WTC11 (cell line): ENCODE results near the gene MEGF8. TPM values are rescaled to one million over a fixed set of nuclear protein-coding genes. Genes with fewer than 3 reads are reported as not detected.

Source experiments
- ATAC-seq: fragments of 200-7000 bp; cut with Tn5 transposase; 2 replicates; pipeline ENCODE4 v1.10.0; 2021; ENCODE audit warnings: mild to moderate bottlenecking, moderate library complexity
- CTCF ChIA-PET: fragments of 300-600 bp; sonication (Branson Sonifier 250); formaldehyde crosslinking; loops from one replicate; lab custom pipeline; 2021; ENCODE audit warnings: antibody characterized with exemption; lab: Charles Lee
- POLR2A ChIA-PET: fragments of 350-600 bp; sonication (Branson Sonifier 250); formaldehyde crosslinking; loops from one replicate; lab custom pipeline; 2021; ENCODE audit warnings: antibody characterized with exemption; lab: Charles Lee
- DNase-seq: peaks from one replicate; pipeline ENCODE4 v3.0.0; 2021; ENCODE audit warnings: low spot score
- H3K27ac Mint-ChIP-seq: 2 replicates; pipeline ENCODE4 v1.8.0; 2021; ENCODE audit warnings: mixed read lengths
- H3K27me3 Mint-ChIP-seq: 2 replicates; pipeline ENCODE4 v1.8.0; 2021; ENCODE audit warnings: low read depth, mild to moderate bottlenecking, moderate library complexity, mixed read lengths
- H3K36me3 Mint-ChIP-seq: 2 replicates; pipeline ENCODE4 v1.8.0; 2021; ENCODE audit warnings: mixed read lengths
- H3K4me1 Mint-ChIP-seq: 2 replicates; pipeline ENCODE4 v1.8.0; 2022; ENCODE audit warnings: mixed read lengths
- H3K4me3 Mint-ChIP-seq: 2 replicates; pipeline ENCODE4 v1.8.0; 2021; ENCODE audit warnings: mild to moderate bottlenecking, moderate library complexity, mixed read lengths
- H3K9me3 Mint-ChIP-seq: 2 replicates; pipeline ENCODE4 v1.8.0; 2021; ENCODE audit warnings: mixed read lengths
- ATF2 ChIP-seq: sonication (generic); formaldehyde crosslinking; IDR thresholded peaks from 2 replicates; pipeline ENCODE4 v1.8.1; 2022; ENCODE audit warnings: low read depth, missing genetic modification reagents, borderline replicate concordance
- CREB1 ChIP-seq: sonication (generic); formaldehyde crosslinking; IDR thresholded peaks from 2 replicates; pipeline ENCODE4 v1.8.0; 2023; ENCODE audit warnings: mild to moderate bottlenecking, missing genetic modification reagents
- E2F4 ChIP-seq: sonication (generic); formaldehyde crosslinking; IDR thresholded peaks from 2 replicates; pipeline ENCODE4 v1.8.1; 2022; ENCODE audit warnings: low read depth, mild to moderate bottlenecking, moderate library complexity, missing genetic modification reagents, borderline replicate concordance
- ELF4 ChIP-seq: sonication (generic); formaldehyde crosslinking; IDR thresholded peaks from 2 replicates; pipeline ENCODE4 v1.8.1; 2022; ENCODE audit warnings: low read depth, mild to moderate bottlenecking, moderate library complexity, missing genetic modification reagents
- ETV6 ChIP-seq: sonication (generic); formaldehyde crosslinking; IDR thresholded peaks from 2 replicates; pipeline ENCODE4 v1.8.1; 2022; ENCODE audit warnings: mild to moderate bottlenecking, missing genetic modification reagents
- FOXP1 ChIP-seq: sonication (generic); formaldehyde crosslinking; IDR thresholded peaks from 2 replicates; pipeline ENCODE4 v1.8.0; 2022; ENCODE audit warnings: missing genetic modification reagents, mild to moderate bottlenecking, moderate library complexity, borderline replicate concordance
- GTF2I ChIP-seq: fragments of 250-450 bp; sonication (Bioruptor Pico); conservative IDR thresholded peaks from 2 replicates; pipeline ENCODE4 v1.4.0; 2021; ENCODE audit warnings: mild to moderate bottlenecking
- IRF2 ChIP-seq: sonication (generic); formaldehyde crosslinking; IDR thresholded peaks from 2 replicates; pipeline ENCODE4 v1.8.0; 2022; ENCODE audit warnings: low read depth, missing genetic modification reagents, borderline replicate concordance
- MYBL2 ChIP-seq: sonication (generic); formaldehyde crosslinking; IDR thresholded peaks from 2 replicates; pipeline ENCODE4 v1.8.1; 2023; ENCODE audit warnings: mild to moderate bottlenecking, moderate library complexity, missing genetic modification reagents
- NFE2L1 ChIP-seq: sonication (generic); formaldehyde crosslinking; IDR thresholded peaks from 2 replicates; pipeline ENCODE4 v1.8.1; 2023; ENCODE audit warnings: missing genetic modification reagents
- NR1H2 ChIP-seq: sonication (generic); formaldehyde crosslinking; IDR thresholded peaks from 2 replicates; pipeline ENCODE4 v1.9.0; 2021; ENCODE audit warnings: mild to moderate bottlenecking, moderate library complexity, missing genetic modification reagents
- NR3C1 ChIP-seq: sonication (generic); formaldehyde crosslinking; conservative IDR thresholded peaks from 2 replicates; pipeline ENCODE4 v1.8.1; 2023; ENCODE audit warnings: low read depth, mild to moderate bottlenecking, missing genetic modification reagents
- RELA ChIP-seq: sonication (generic); formaldehyde crosslinking; IDR thresholded peaks from 2 replicates; pipeline ENCODE4 v1.8.1; 2022; ENCODE audit warnings: missing genetic modification reagents, mild to moderate bottlenecking, borderline replicate concordance
- SP1 ChIP-seq: sonication (generic); formaldehyde crosslinking; conservative IDR thresholded peaks from 2 replicates; pipeline ENCODE4 v1.8.1; 2022; ENCODE audit warnings: missing genetic modification reagents
- TEAD1 ChIP-seq: sonication (generic); formaldehyde crosslinking; IDR thresholded peaks from 2 replicates; pipeline ENCODE4 v1.8.0; 2022; ENCODE audit warnings: mild to moderate bottlenecking, missing genetic modification reagents
- TEAD4 ChIP-seq: sonication (generic); formaldehyde crosslinking; IDR thresholded peaks from 2 replicates; pipeline ENCODE4 v1.8.0; 2022; ENCODE audit warnings: mild to moderate bottlenecking, missing genetic modification reagents
- TP53 ChIP-seq: sonication (generic); formaldehyde crosslinking; IDR thresholded peaks from 2 replicates; pipeline ENCODE4 v1.8.1; 2023; ENCODE audit warnings: mild to moderate bottlenecking, missing genetic modification reagents
- ZNF219 ChIP-seq: sonication (generic); formaldehyde crosslinking; IDR thresholded peaks from 2 replicates; pipeline ENCODE4 v1.8.0; 2023; ENCODE audit warnings: missing genetic modification reagents, mild to moderate bottlenecking, borderline replicate concordance
- ZNF317 ChIP-seq: sonication (generic); formaldehyde crosslinking; IDR thresholded peaks from 2 replicates; pipeline ENCODE4 v1.8.1; 2023; ENCODE audit warnings: low read depth, mild to moderate bottlenecking, moderate library complexity, missing genetic modification reagents, borderline replicate concordance
- ZNF416 ChIP-seq: fragments of 250-450 bp; sonication (Bioruptor Pico); IDR thresholded peaks from 2 replicates; pipeline ENCODE4 v1.9.0; 2021; ENCODE audit warnings: mild to moderate bottlenecking, inconsistent platforms
- total RNA-seq: library from RNA; stranded (reverse); gene quantifications from 3 replicates; pipeline ENCODE4 v1.2.3, GENCODE V29; 2021
- TF ChIP-seq, protein P1 (sequence below): fragments of 250-450 bp; sonication (Bioruptor Pico); conservative IDR thresholded peaks from 2 replicates; pipeline ENCODE4 v1.9.0; 2021; ENCODE audit warnings: mild to moderate bottlenecking
- TF ChIP-seq, protein P2 (sequence below): sonication (generic); formaldehyde crosslinking; IDR thresholded peaks from 2 replicates; pipeline ENCODE4 v1.8.0; 2022; ENCODE audit warnings: missing genetic modification reagents
- TF ChIP-seq, protein P3 (sequence below): fragments of 250-450 bp; sonication (Bioruptor Pico); IDR thresholded peaks from 2 replicates; pipeline ENCODE4 v2.1.2; 2022; ENCODE audit warnings: mild to moderate bottlenecking, moderate library complexity
- TF ChIP-seq, protein P4 (sequence below): sonication (generic); formaldehyde crosslinking; IDR thresholded peaks from 2 replicates; pipeline ENCODE4 v1.8.1; 2022; ENCODE audit warnings: mild to moderate bottlenecking, moderate library complexity, missing genetic modification reagents
- TF ChIP-seq, protein P5 (sequence below): fragments of 250-450 bp; sonication (Bioruptor Pico); IDR thresholded peaks from 2 replicates; pipeline ENCODE4 v1.9.0; 2021; ENCODE audit warnings: moderate library complexity, mild to moderate bottlenecking, inconsistent platforms, borderline replicate concordance

MEGF8 gene
- total RNA-seq, 1 experiment from 2014 or later, result 42.1 TPM

- H3K36me3 Mint-ChIP-seq, result peaks cover 1% of the 10 kb centered on the region
- no peak overlapping the region for H3K27ac Mint-ChIP-seq
- H3K4me3 Mint-ChIP-seq, result peak overlapping the region; percentile 82
- DNase-seq (peak; percentile 93), ATAC-seq (peak; percentile 90)
- POLR2A ChIA-PET, result interaction anchor here (0.5 to 2.2 kb wide), 9 partner anchors 10 to 1803 kb away, joined by 3 to 13 read pairs (median 4); no protein-coding TSS in a partner anchor
- H3K9me3 Mint-ChIP-seq, result peaks cover 6% of the 10 kb centered on the region
- peaks cover 31% of the 10 kb centered on the region for H3K4me1 Mint-ChIP-seq
- H3K27me3 Mint-ChIP-seq, result peaks cover 98% of the 10 kb centered on the region
- CTCF ChIA-PET, result interaction anchor here (0.6 to 5.2 kb wide), 28 partner anchors 7 to 310 kb away, joined by 3 to 81 read pairs (median 4); partner anchors contain the start of genes CXCL17 and POU2F2
- TF ChIP-seq ELF4 (peak; percentile 59; the same call in 1 of the 2 replicates), TEAD4 (CRISPR knock-in tag) (0 out of 2 replicates have a peak, but pooled peaks have one; percentile 73), ZNF317 (CRISPR knock-in tag) (0 out of 2 replicates have a peak, but pooled peaks have one; percentile 52), ZNF416 (no peak), IRF2 (no peak; the same call in 1 of the 2 replicates), TP53 (CRISPR knock-in tag) (peak; percentile 95), ZNF219 (no peak), CREB1 (CRISPR knock-in tag) (peak; percentile 86; the same call in 1 of the 2 replicates), ETV6 (CRISPR knock-in tag) (peak; percentile 77; the same call in 1 of the 2 replicates), FOXP1 (peak; percentile 64; the same call in 1 of the 2 replicates), NFE2L1 (peak; percentile 97; the same call in 1 of the 2 replicates), MYBL2 (peak; percentile 8; the same call in 1 of the 2 replicates), ATF2 (no peak), SP1 (peak; percentile 71), GTF2I (CRISPR knock-in tag) (no peak), E2F4 (CRISPR knock-in tag) (no peak), RELA (CRISPR knock-in tag) (no peak), NR1H2 (CRISPR knock-in tag) (no peak), NR3C1 (CRISPR knock-in tag) (peak; percentile 77), TEAD1 (CRISPR knock-in tag) (no peak)
- TF ChIP-seq, protein P1, sequence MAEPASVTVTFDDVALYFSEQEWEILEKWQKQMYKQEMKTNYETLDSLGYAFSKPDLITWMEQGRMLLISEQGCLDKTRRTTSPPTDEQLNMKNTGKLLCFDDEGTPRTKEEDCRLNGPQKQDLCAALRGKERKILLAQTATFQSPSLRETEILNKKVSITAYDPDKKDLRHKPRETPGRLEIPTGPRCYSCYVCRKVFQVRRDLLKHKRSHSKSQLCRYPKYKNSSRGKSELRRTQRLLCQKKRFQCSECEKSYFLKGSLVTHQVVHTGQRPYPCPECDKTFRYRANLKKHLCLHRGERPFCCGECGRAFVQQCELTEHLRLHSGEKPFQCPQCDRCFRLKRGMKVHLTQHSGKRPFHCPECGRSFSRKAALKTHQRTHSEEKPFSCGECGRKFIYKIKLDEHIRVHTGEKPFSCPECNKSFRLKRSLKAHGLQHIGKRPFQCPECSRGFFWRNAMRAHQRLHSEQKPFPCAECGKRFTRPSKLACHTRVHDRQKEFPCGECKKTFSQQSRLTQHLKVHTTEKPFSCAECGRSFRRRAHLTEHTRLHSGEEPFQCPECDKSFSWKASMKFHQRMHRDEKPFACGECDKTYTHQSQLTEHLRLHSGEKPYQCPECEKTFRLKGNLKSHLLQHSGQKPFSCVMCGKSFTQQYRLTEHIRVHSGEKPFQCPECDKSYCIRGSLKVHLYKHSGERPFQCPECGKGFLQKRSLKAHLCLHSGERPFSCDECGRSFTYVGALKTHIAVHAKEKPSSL, result no peak
- TF ChIP-seq, protein P2, sequence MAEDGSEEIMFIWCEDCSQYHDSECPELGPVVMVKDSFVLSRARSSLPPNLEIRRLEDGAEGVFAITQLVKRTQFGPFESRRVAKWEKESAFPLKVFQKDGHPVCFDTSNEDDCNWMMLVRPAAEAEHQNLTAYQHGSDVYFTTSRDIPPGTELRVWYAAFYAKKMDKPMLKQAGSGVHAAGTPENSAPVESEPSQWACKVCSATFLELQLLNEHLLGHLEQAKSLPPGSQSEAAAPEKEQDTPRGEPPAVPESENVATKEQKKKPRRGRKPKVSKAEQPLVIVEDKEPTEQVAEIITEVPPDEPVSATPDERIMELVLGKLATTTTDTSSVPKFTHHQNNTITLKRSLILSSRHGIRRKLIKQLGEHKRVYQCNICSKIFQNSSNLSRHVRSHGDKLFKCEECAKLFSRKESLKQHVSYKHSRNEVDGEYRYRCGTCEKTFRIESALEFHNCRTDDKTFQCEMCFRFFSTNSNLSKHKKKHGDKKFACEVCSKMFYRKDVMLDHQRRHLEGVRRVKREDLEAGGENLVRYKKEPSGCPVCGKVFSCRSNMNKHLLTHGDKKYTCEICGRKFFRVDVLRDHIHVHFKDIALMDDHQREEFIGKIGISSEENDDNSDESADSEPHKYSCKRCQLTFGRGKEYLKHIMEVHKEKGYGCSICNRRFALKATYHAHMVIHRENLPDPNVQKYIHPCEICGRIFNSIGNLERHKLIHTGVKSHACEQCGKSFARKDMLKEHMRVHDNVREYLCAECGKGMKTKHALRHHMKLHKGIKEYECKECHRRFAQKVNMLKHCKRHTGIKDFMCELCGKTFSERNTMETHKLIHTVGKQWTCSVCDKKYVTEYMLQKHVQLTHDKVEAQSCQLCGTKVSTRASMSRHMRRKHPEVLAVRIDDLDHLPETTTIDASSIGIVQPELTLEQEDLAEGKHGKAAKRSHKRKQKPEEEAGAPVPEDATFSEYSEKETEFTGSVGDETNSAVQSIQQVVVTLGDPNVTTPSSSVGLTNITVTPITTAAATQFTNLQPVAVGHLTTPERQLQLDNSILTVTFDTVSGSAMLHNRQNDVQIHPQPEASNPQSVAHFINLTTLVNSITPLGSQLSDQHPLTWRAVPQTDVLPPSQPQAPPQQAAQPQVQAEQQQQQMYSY (CRISPR knock-in tag), result no peak
- TF ChIP-seq, protein P3, sequence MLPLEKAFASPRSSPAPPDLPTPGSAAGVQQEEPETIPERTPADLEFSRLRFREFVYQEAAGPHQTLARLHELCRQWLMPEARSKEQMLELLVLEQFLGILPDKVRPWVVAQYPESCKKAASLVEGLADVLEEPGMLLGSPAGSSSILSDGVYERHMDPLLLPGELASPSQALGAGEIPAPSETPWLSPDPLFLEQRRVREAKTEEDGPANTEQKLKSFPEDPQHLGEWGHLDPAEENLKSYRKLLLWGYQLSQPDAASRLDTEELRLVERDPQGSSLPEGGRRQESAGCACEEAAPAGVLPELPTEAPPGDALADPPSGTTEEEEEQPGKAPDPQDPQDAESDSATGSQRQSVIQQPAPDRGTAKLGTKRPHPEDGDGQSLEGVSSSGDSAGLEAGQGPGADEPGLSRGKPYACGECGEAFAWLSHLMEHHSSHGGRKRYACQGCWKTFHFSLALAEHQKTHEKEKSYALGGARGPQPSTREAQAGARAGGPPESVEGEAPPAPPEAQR (CRISPR knock-in tag), result no peak
- TF ChIP-seq, protein P4, sequence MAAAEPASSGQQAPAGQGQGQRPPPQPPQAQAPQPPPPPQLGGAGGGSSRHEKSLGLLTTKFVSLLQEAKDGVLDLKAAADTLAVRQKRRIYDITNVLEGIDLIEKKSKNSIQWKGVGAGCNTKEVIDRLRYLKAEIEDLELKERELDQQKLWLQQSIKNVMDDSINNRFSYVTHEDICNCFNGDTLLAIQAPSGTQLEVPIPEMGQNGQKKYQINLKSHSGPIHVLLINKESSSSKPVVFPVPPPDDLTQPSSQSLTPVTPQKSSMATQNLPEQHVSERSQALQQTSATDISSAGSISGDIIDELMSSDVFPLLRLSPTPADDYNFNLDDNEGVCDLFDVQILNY, result peak; percentile 69
- TF ChIP-seq, protein P5, sequence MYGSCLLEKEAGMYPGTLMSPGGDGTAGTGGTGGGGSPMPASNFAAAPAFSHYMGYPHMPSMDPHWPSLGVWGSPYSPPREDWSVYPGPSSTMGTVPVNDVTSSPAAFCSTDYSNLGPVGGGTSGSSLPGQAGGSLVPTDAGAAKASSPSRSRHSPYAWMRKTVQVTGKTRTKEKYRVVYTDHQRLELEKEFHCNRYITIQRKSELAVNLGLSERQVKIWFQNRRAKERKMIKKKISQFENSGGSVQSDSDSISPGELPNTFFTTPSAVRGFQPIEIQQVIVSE (CRISPR knock-in tag), result no peak
Observed at GRCh38 chr19:42423462-42424344, 98.3 kb downstream of the MEGF8 start.
